Measurements from ENCODE around the gene RP2. TPM values are rescaled to one million over a fixed set of nuclear protein-coding genes. Genes with fewer than 3 reads are reported as not detected.

Gene RP2
- total and polyA plus RNA-seq, 10 donors = 6.8 to 26.5 (median 18.0) TPM

DNA sequence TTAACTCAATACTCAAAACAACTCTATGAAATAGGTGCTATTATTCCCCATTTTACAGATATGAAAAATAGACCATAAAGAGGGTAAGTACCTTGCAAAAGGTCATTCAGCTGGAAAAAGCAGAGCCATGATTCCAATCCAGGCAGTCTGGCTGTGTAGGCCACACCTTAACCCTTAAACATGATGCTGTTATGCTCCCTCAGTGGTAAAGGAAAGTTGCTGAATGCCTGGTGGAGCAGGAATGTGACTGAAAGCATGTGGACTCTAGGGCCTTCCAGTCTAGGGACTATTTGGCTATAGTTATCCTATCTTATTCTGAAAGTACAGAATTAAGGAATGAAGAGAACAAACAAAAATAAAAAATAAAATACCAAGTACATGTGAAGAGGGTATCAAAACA is 19.6 kb downstream of the RP2 start:
- Histone ChIP-seq H3K27me3 (replicated peaks in 1 of 7) (no peaks in the 10 kb centered on the region), H3K36me3 (peaks cover 0 to 53% (median 3%) of the 10 kb centered on the region in 6 donors), H3K27ac (no peak overlapping the region), H3K4me1 (peaks cover 0 to 3% (median 0%) of the 10 kb centered on the region in 6 donors), H3K9me3 (no peaks in the 10 kb centered on the region), H3K4me3 (no peak overlapping the region)
- intact Hi-C loops (cut with DNase I; ENCODE audit: low total_unique reads) = no loop called here
- TF ChIP-seq POLR2AphosphoS5 (IDR thresholded peaks at IDR 0.05) (no peak), POLR2A (IDR thresholded peaks at IDR 0.05) (no peak)
- TF ChIP-seq, protein P1, sequence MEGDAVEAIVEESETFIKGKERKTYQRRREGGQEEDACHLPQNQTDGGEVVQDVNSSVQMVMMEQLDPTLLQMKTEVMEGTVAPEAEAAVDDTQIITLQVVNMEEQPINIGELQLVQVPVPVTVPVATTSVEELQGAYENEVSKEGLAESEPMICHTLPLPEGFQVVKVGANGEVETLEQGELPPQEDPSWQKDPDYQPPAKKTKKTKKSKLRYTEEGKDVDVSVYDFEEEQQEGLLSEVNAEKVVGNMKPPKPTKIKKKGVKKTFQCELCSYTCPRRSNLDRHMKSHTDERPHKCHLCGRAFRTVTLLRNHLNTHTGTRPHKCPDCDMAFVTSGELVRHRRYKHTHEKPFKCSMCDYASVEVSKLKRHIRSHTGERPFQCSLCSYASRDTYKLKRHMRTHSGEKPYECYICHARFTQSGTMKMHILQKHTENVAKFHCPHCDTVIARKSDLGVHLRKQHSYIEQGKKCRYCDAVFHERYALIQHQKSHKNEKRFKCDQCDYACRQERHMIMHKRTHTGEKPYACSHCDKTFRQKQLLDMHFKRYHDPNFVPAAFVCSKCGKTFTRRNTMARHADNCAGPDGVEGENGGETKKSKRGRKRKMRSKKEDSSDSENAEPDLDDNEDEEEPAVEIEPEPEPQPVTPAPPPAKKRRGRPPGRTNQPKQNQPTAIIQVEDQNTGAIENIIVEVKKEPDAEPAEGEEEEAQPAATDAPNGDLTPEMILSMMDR (IDR thresholded peaks at IDR 0.05 in 8 of 11, conservative IDR thresholded peaks at IDR 0.05 in 3 of 11) = no peak
- no peak for DNase-seq

DNA sequence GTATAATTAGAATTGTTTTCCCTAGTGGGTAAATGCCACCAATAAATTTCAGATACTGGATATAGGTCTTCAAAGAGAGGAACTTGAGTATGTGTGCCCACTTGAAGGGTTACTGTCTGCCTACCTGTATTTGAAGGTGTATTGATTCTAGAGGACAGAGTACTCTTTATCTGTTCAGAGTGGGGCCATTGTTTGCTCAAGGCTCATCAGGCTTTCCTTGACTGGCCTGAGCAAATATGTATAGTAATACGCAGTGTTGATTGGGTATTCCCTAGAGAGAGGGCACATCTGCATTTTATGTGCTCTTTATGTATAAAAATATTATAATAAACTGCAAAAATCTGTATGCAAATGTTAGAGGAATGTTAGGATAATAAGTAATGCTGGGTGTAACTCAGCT is 23.7 kb downstream of the RP2 start:
- Histone ChIP-seq H3K4me1 (peaks cover 0 to 3% (median 0%) of the 10 kb centered on the region in 6 donors), H3K4me3 (no peak overlapping the region), H3K27me3 (replicated peaks in 1 of 7) (no peaks in the 10 kb centered on the region), H3K36me3 (peaks cover 0 to 48% (median 0%) of the 10 kb centered on the region in 6 donors), H3K27ac (no peak overlapping the region), H3K9me3 (no peaks in the 10 kb centered on the region)
- intact Hi-C loops (cut with DNase I; ENCODE audit: low total_unique reads) = no loop called here
- 63 to 100% (median 96%) methylated on average over 1 of the region's 1 CpG for WGBS, 5 donors
- TF ChIP-seq POLR2A (IDR thresholded peaks at IDR 0.05) = no peak
- no peak for TF ChIP-seq POLR2AphosphoS5 (IDR thresholded peaks at IDR 0.05)
- TF ChIP-seq, protein P1 (IDR thresholded peaks at IDR 0.05 in 8 of 11, conservative IDR thresholded peaks at IDR 0.05 in 3 of 11) = no peak
- no peak for DNase-seq

DNA sequence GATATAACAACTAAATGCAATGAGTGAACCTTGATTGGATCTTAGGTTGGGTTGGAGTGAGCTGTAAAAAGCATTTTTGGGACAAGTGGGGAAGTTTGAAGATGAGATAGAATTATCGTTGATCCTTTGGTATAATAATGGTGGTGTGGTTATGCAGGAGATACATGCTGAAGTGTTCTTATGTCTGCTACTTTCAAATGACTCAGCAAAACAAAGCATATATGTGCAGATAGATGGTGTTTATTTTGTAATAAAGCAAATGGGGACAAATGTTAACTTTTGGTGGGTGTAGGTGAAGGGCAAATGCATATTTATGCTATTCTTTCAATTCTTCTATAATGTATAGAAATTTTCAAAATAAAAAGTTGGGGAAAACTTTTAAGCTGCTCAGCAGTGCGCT is 26.2 kb downstream of the RP2 start:
- TF ChIP-seq POLR2A (IDR thresholded peaks at IDR 0.05) (no peak), POLR2AphosphoS5 (IDR thresholded peaks at IDR 0.05) (no peak)
- TF ChIP-seq, protein P1 (IDR thresholded peaks at IDR 0.05 in 8 of 11, conservative IDR thresholded peaks at IDR 0.05 in 3 of 11) = no peak
- 83 to 98% (median 91%) methylated on average over 2 of the region's 2 CpGs for WGBS, 5 donors
- peaks cover 0 to 61% (median 0%) of the 10 kb centered on the region in 6 donors for H3K36me3 ChIP-seq
- no peaks in the 10 kb centered on the region for H3K27me3 ChIP-seq (replicated peaks in 1 of 7)
- no peaks in the 10 kb centered on the region for H3K9me3 ChIP-seq
- intact Hi-C loops (cut with DNase I; ENCODE audit: low total_unique reads) = no loop called here
- no peak overlapping the region for H3K4me3 ChIP-seq
- no peak overlapping the region for H3K27ac ChIP-seq
- no peaks in the 10 kb centered on the region for H3K4me1 ChIP-seq
- DNase-seq = no peak

DNA sequence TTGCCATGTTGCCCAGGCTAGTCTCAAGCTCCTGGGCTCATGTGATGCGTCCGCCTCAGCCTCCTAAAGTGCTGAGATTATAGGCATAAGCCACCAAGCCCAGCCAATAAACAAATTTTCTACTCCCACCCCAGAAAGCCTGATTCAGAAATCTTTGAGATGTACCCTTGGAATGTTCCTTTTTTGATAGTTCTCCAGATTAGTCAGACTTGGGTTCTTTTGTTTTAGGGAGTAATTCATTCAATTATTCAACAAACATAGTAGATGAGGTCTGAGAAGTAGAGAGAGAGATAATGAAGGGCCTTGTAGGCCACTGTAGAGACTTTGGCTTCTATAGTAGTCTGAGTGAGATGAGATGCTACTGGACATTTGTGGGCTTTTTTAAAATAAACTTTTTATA is 27.8 kb downstream of the RP2 start:
- no peaks in the 10 kb centered on the region for H3K4me1 ChIP-seq
- H3K4me3 ChIP-seq = no peak overlapping the region
- DNase-seq = no peak
- peaks cover 0 to 73% (median 0%) of the 10 kb centered on the region in 6 donors for H3K36me3 ChIP-seq
- TF ChIP-seq, protein P1 (IDR thresholded peaks at IDR 0.05 in 8 of 11, conservative IDR thresholded peaks at IDR 0.05 in 3 of 11) = no peak
- TF ChIP-seq POLR2AphosphoS5 (IDR thresholded peaks at IDR 0.05) = no peak
- no peak for TF ChIP-seq POLR2A (IDR thresholded peaks at IDR 0.05)
- intact Hi-C loops (cut with DNase I; ENCODE audit: low total_unique reads) = no loop called here
- peak overlapping the region in 2 of 8 donors; percentile 13 to 40 for H3K27ac ChIP-seq
- H3K9me3 ChIP-seq = no peaks in the 10 kb centered on the region
- 87 to 100% (median 100%) methylated on average over 2 of the region's 2 CpGs for WGBS, 5 donors
- no peaks in the 10 kb centered on the region for H3K27me3 ChIP-seq (replicated peaks in 1 of 7)
